IMR-90 (cell line): ENCODE measurements around the gene COL4A5. TPM values are rescaled to one million over a fixed set of nuclear protein-coding genes. Genes with fewer than 3 reads are reported as not detected.

Source experiments
- ATAC-seq: fragments of 200-7000 bp; cut with Tn5 transposase; 2 replicates; pipeline ENCODE4 v1.9.1; 2020; ENCODE audit warnings: low read depth, mild to moderate bottlenecking, moderate library complexity
- BruUV-seq: library from RNA; stranded (reverse); fragments of 400-500 nt; replicated peaks from 2 replicates; lab custom pipeline; 2021; lab: Mats Ljungman, UMichigan
- CTCF ChIA-PET: fragments of 300-600 bp; formaldehyde crosslinking; extraction: SDS; loops from one replicate; lab custom pipeline; 2021; ENCODE audit warnings: antibody characterized with exemption; lab: Yijun Ruan, JAX
- POLR2A ChIA-PET: fragments of 300-600 bp; sonication (Branson Sonifier 250); formaldehyde crosslinking; loops from one replicate; lab custom pipeline; 2022; ENCODE audit warnings: antibody characterized with exemption; ENCODE audit not compliant: unreplicated experiment; lab: Charles Lee
- DNase-seq: peaks from one replicate; pipeline ENCODE4 v3.0.0; 2013
- H2AFZ ChIP-seq: replicated peaks from 2 replicates; pipeline ENCODE3; 2013; ENCODE audit warnings: low read length, mild to moderate bottlenecking; ENCODE audit not compliant: poor library complexity
- H2AK5ac ChIP-seq: 2 replicates; pipeline ENCODE4 v1.6.1; 2013; ENCODE audit warnings: low read depth, low read length, inconsistent platforms
- H2AK9ac ChIP-seq: replicated peaks from 2 replicates; pipeline ENCODE3; 2013; ENCODE audit warnings: mild to moderate bottlenecking, low read depth, low read length, moderate library complexity; ENCODE audit not compliant: poor library complexity
- H2BK120ac ChIP-seq: 2 replicates; pipeline ENCODE4 v1.6.1; 2013; ENCODE audit warnings: low read depth, low read length, inconsistent platforms
- H2BK15ac ChIP-seq: 3 replicates; pipeline ENCODE4 v1.6.1; 2013; ENCODE audit warnings: low read depth, low read length, inconsistent platforms
- H2BK20ac ChIP-seq: 2 replicates; pipeline ENCODE4 v1.6.1; 2013; ENCODE audit warnings: low read depth, mild to moderate bottlenecking, inconsistent platforms, low read length, moderate library complexity
- H2BK5ac ChIP-seq: 2 replicates; pipeline ENCODE4 v1.6.1; 2013; ENCODE audit warnings: mild to moderate bottlenecking, low read depth, low read length, inconsistent platforms; ENCODE audit not compliant: poor library complexity, severe bottlenecking
- H3K14ac ChIP-seq: replicated peaks from 2 replicates; pipeline ENCODE4 v1.6.1; 2013; ENCODE audit warnings: low read depth, low read length, inconsistent platforms
- H3K18ac ChIP-seq: 2 replicates; pipeline ENCODE4 v1.6.1; 2013; ENCODE audit warnings: low read depth, low read length, control low read depth
- H3K23ac ChIP-seq: 2 replicates; pipeline ENCODE4 v1.6.1; 2013; ENCODE audit warnings: low read depth, low read length, inconsistent platforms
- H3K27ac ChIP-seq: 2 replicates; pipeline ENCODE4 v1.5.1; 2013; ENCODE audit warnings: mild to moderate bottlenecking, control low read depth, low read length; ENCODE audit not compliant: insufficient read depth
- H3K27me3 ChIP-seq: 2 replicates; pipeline ENCODE4 v1.6.1; 2013; ENCODE audit warnings: low read length; ENCODE audit not compliant: control insufficient read depth, insufficient read depth
- H3K36me3 ChIP-seq: 2 replicates; pipeline ENCODE4 v1.6.1; 2013; ENCODE audit warnings: low read length, mixed read lengths; ENCODE audit not compliant: control insufficient read depth, insufficient read depth
- H3K4ac ChIP-seq: 2 replicates; pipeline ENCODE4 v1.6.1; 2013; ENCODE audit warnings: low read depth, low read length, inconsistent platforms
- H3K4me1 ChIP-seq: 2 replicates; pipeline ENCODE4 v1.6.1; 2013; ENCODE audit warnings: low read length, mixed read lengths; ENCODE audit not compliant: control insufficient read depth, insufficient read depth
- H3K4me2 ChIP-seq: 2 replicates; pipeline ENCODE4 v1.6.1; 2013; ENCODE audit warnings: low read depth, mild to moderate bottlenecking, control low read depth, low read length, moderate library complexity
- H3K4me3 ChIP-seq: 2 replicates; pipeline ENCODE4 v1.5.1; 2013; ENCODE audit warnings: low read depth, mild to moderate bottlenecking, control low read depth, low read length, moderate library complexity; ENCODE audit not compliant: insufficient read depth
- H3K56ac ChIP-seq: 2 replicates; pipeline ENCODE4 v1.6.1; 2013; ENCODE audit warnings: low read length, inconsistent platforms; ENCODE audit not compliant: insufficient read depth; ENCODE audit errors: extremely low read depth
- H3K79me1 ChIP-seq, 2 experiments: 2 replicates each; pipeline ENCODE4 v1.6.1; 2013; ENCODE audit warnings: low read length in 2 of 2, inconsistent platforms in 1 of 2, low read depth in 1 of 2
- H3K9ac ChIP-seq: 2 replicates; pipeline ENCODE4 v1.6.1; 2013; ENCODE audit warnings: low read depth, low read length, control low read depth
- H3K9me1 ChIP-seq: 2 replicates; pipeline ENCODE4 v1.6.1; 2013; ENCODE audit warnings: low read length, inconsistent platforms; ENCODE audit not compliant: insufficient read depth
- H3K9me3 ChIP-seq: 2 replicates; pipeline ENCODE4 v1.6.1; 2013; ENCODE audit warnings: low read length; ENCODE audit not compliant: control insufficient read depth, insufficient read depth
- H4K20me1 ChIP-seq: 2 replicates; pipeline ENCODE4 v1.6.1; 2013; ENCODE audit warnings: low read length, inconsistent platforms; ENCODE audit not compliant: insufficient read depth
- H4K5ac ChIP-seq: 2 replicates; pipeline ENCODE4 v1.6.1; 2013; ENCODE audit warnings: mild to moderate bottlenecking, low read depth, low read length, control low read depth
- H4K8ac ChIP-seq, 2 experiments: 2 replicates each; pipeline ENCODE4 v1.6.1; 2013; ENCODE audit warnings: low read depth in 2 of 2, low read length in 2 of 2, control low read depth in 1 of 2, inconsistent platforms in 1 of 2
- H4K91ac ChIP-seq: 2 replicates; pipeline ENCODE4 v1.6.1; 2013; ENCODE audit warnings: low read depth, low read length, inconsistent platforms; ENCODE audit not compliant: insufficient read depth
- BHLHE40 ChIP-seq: fragments of 150-350 bp; IDR thresholded peaks from 2 replicates; pipeline ENCODE4 v1.6.1; 2016; ENCODE audit warnings: mild to moderate bottlenecking, low read depth, low read length
- CEBPB ChIP-seq: IDR thresholded peaks from 2 replicates; pipeline ENCODE4 v1.6.1; 2012; ENCODE audit warnings: low read depth, low read length, improper control_type of control experiment
- CHD1 ChIP-seq: IDR thresholded peaks from 2 replicates; pipeline ENCODE4 v1.6.1; 2012; ENCODE audit warnings: low read depth, low read length, improper control_type of control experiment
- FOS ChIP-seq: fragments of 150-350 bp; IDR thresholded peaks from 2 replicates; pipeline ENCODE4 v1.6.1; 2016; ENCODE audit warnings: low read depth, low read length
- MAFK ChIP-seq: IDR thresholded peaks from 2 replicates; pipeline ENCODE4 v1.6.1; 2012; ENCODE audit warnings: low read depth, low read length, improper control_type of control experiment
- MXI1 ChIP-seq: IDR thresholded peaks from 2 replicates; pipeline ENCODE4 v1.6.1; 2012; ENCODE audit warnings: low read depth, mild to moderate bottlenecking, low read length, moderate library complexity, borderline replicate concordance
- NFE2L2 ChIP-seq: fragments of 150-350 bp; IDR thresholded peaks from 2 replicates; pipeline ENCODE4 v1.6.1; 2016; ENCODE audit warnings: low read depth, mild to moderate bottlenecking, low read length
- POLR2A ChIP-seq: IDR thresholded peaks from 2 replicates; pipeline ENCODE4 v1.6.1; 2012; ENCODE audit warnings: mild to moderate bottlenecking, low read depth, low read length
- RCOR1 ChIP-seq: IDR thresholded peaks from 2 replicates; pipeline ENCODE4 v1.6.1; 2012; ENCODE audit warnings: mild to moderate bottlenecking, low read length, improper control_type of control experiment; ENCODE audit not compliant: insufficient replicate concordance
- RFX5 ChIP-seq: IDR thresholded peaks from 2 replicates; pipeline ENCODE4 v1.8.0; 2012; ENCODE audit warnings: low read depth, mild to moderate bottlenecking, low read length, moderate library complexity
- SMC3 ChIP-seq: fragments of 150-350 bp; IDR thresholded peaks from 2 replicates; pipeline ENCODE4 v1.6.1; 2016; ENCODE audit warnings: low read depth, mild to moderate bottlenecking, antibody characterized with exemption, low read length, moderate library complexity
- WGBS, 2 experiments: methylation state at CpG; one replicate each; pipeline versions ENCODE4 v1.1.5 to v1.1.7; 2013; ENCODE audit warnings: missing lambda C conversion rate in 2 of 2; ENCODE audit not compliant: insufficient read length in 1 of 2; ENCODE audit errors: extremely low coverage in 2 of 2; 5-methylcytosine and 5-hydroxymethylcytosine counted together
- dilution Hi-C: fragments of 300-500 bp; cut with HindIII; formaldehyde crosslinking; loops from one replicate; pipeline ENCODE4 v1.14.3; 2018; ENCODE audit warnings: low sequenced_read_pairs; ENCODE audit not compliant: unreplicated experiment
- in situ Hi-C: fragments of 300-500 bp; cut with MboI; formaldehyde crosslinking; loops from 3 replicates; pipeline ENCODE4 v1.14.3; 2019; ENCODE audit warnings: low sequenced_read_pairs, inconsistent platforms, mixed read lengths
- intact Hi-C: fragments of 100-400 bp; cut with micrococcal nuclease; formaldehyde crosslinking; loops from 2 replicates; pipeline ENCODE4 v1.10.0; 2022
- polyA plus RNA-seq, 3 experiments: library from polyadenylated mRNA; depleted of rRNA; stranded (reverse); fragments of >200 nt; gene quantifications; 2 replicates each; pipeline ENCODE4 v1.2.3, GENCODE V29; 2012; ENCODE audit warnings: low replicate concordance in 1 of 3
- total RNA-seq: library from RNA; depleted of rRNA; stranded (reverse); fragments of >200 nt; gene quantifications from 2 replicates; pipeline ENCODE4 v1.2.3, GENCODE V29; 2012
- TF ChIP-seq, protein P1 (sequence below): fragments of 150-350 bp; IDR thresholded peaks from 2 replicates; pipeline ENCODE4 v1.6.1; 2016; ENCODE audit warnings: low read depth, mild to moderate bottlenecking, low read length, moderate library complexity, borderline replicate concordance

Gene COL4A5
- total and polyA plus RNA-seq, 2 of the 4 experiments (the other 2 are of a cell fraction): 16.3 to 26.6 TPM

DNA sequence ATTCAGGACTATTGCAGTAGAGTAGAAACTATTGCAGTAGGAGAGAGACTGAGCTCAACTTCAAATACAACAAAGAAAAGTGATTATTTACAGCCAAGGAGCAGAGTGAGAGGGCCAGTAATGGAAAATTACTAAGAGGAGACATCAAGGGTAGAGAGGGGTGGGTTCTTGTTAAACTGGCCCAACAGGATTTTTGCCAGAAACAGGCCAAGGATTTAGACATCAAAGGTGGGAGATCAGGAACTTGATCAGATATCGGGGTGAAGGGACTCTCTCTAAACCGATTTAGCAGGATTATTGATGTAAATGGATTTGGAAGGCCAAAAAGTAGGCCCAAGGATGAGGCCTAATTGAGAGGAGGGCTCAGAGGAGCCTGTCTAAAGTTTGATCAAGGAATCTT is 231.9 kb downstream of the COL4A5 start:
- H2AK9ac ChIP-seq: no peak overlapping the region
- no peak overlapping the region for H3K4me3 ChIP-seq
- no peak overlapping the region for H3K4me2 ChIP-seq
- H3K4ac ChIP-seq: no peak overlapping the region
- TF ChIP-seq NFE2L2 (no peak), CHD1 (no peak), CEBPB (no peak), SMC3 (no peak), RFX5 (no peak), BHLHE40 (no peak), POLR2A (no peak), RCOR1 (no peak), MXI1 (no peak), FOS (no peak), MAFK (no peak)
- TF ChIP-seq, protein P1, sequence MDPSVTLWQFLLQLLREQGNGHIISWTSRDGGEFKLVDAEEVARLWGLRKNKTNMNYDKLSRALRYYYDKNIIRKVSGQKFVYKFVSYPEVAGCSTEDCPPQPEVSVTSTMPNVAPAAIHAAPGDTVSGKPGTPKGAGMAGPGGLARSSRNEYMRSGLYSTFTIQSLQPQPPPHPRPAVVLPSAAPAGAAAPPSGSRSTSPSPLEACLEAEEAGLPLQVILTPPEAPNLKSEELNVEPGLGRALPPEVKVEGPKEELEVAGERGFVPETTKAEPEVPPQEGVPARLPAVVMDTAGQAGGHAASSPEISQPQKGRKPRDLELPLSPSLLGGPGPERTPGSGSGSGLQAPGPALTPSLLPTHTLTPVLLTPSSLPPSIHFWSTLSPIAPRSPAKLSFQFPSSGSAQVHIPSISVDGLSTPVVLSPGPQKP: no peak
- H3K36me3 ChIP-seq: no peaks in the 10 kb centered on the region
- H2AFZ ChIP-seq: no peak overlapping the region
- no peak overlapping the region for H2BK5ac ChIP-seq
- no peak overlapping the region for H2BK120ac ChIP-seq
- H2BK15ac ChIP-seq: no peak overlapping the region
- H4K8ac ChIP-seq: no peak overlapping the region
- no peaks in the 10 kb centered on the region for H3K9me1 ChIP-seq
- H3K18ac ChIP-seq: no peak overlapping the region
- no peak overlapping the region for H3K27ac ChIP-seq
- POLR2A ChIA-PET: no interaction called here
- H4K20me1 ChIP-seq: no peaks in the 10 kb centered on the region
- H4K91ac ChIP-seq: no peak overlapping the region
- H3K14ac ChIP-seq: no peak overlapping the region
- dilution Hi-C loops (no loop called here), intact Hi-C loops (no loop called here), in situ Hi-C loops (no loop called here)
- ATAC-seq (no peak), DNase-seq (no peak)
- CTCF ChIA-PET: no interaction called here
- H3K56ac ChIP-seq: no peak overlapping the region
- H3K4me1 ChIP-seq: no peaks in the 10 kb centered on the region
- H2BK20ac ChIP-seq: no peak overlapping the region
- H3K9me3 ChIP-seq: no peaks in the 10 kb centered on the region
- WGBS, 2 experiments: no CpG with 5 or more reads among the region's 2 CpGs
- H3K27me3 ChIP-seq: no peaks in the 10 kb centered on the region; the same call in 1 of the 2 replicates
- no peak overlapping the region for H4K5ac ChIP-seq
- no peaks in the 10 kb centered on the region for H3K79me1 ChIP-seq
- no peak overlapping the region for H3K9ac ChIP-seq
- H2AK5ac ChIP-seq: no peak overlapping the region
- H3K23ac ChIP-seq: no peak overlapping the region
- TSS peak; percentile 3 for BruUV-seq
